HFF-Myc (cell line): Measurements from ENCODE around the gene DNM1.

Source experiments
- DNase-seq: peaks from one replicate; pipeline ENCODE4 v3.0.0-alpha.2; 2011; ENCODE audit warnings: low read depth; ENCODE audit errors: extremely low read depth
- H3K4me3 ChIP-seq: replicated peaks from 2 replicates; pipeline ENCODE4 v1.5.1; 2011; ENCODE audit warnings: low read depth, mild to moderate bottlenecking, control low read depth, low read length
- TF ChIP-seq, protein P1 (sequence below): IDR thresholded peaks from 2 replicates; pipeline ENCODE4 v1.5.1; 2012; ENCODE audit warnings: mild to moderate bottlenecking, low read depth, low read length, control low read depth; ENCODE audit errors: missing control alignments

DNM1 gene

DNA sequence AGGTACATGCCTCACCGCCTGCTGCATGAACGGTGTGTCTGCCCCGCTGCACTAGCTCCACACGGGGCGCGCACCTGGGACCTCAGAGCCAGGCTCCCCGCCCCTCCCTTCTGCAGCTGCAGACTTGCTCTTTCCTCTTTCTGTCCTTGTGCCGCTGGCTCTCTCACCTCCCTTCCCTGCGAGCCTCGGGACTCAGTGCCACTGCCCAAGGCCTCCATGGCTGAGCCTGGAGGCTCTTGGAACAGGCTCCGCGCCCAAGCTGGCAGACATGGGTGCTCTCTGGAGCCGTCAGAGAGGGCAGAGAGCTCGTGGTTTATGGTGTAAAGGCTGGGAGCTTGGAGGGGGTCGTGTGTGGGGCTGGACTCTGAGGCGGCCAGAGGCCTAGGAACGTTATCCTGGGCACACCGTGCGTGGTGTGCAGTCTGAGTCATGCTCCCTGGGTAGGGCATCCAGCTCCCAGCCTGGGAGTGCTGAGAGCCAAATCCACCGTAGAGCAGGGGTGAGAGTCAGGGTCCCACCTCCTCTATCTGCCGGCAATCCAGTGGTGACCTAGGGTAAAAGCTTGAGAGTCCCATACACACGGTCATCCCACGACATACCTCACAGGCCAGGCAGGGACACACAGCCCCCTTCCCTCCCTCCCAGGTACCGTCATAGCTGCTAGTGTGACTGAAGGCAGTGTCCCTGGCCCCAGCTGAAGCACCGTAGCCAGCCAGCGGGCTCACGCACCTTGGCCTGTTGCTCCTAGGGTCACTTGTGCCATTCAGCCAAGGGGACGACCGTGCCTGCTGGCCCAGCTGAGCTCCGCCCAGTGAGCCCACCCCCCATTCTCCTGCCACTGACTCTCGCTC lies 50.2 kb downstream of the DNM1 start:
- no peak for DNase-seq
- no peak overlapping the region for H3K4me3 ChIP-seq
- TF ChIP-seq, protein P1, sequence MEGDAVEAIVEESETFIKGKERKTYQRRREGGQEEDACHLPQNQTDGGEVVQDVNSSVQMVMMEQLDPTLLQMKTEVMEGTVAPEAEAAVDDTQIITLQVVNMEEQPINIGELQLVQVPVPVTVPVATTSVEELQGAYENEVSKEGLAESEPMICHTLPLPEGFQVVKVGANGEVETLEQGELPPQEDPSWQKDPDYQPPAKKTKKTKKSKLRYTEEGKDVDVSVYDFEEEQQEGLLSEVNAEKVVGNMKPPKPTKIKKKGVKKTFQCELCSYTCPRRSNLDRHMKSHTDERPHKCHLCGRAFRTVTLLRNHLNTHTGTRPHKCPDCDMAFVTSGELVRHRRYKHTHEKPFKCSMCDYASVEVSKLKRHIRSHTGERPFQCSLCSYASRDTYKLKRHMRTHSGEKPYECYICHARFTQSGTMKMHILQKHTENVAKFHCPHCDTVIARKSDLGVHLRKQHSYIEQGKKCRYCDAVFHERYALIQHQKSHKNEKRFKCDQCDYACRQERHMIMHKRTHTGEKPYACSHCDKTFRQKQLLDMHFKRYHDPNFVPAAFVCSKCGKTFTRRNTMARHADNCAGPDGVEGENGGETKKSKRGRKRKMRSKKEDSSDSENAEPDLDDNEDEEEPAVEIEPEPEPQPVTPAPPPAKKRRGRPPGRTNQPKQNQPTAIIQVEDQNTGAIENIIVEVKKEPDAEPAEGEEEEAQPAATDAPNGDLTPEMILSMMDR = no peak

DNA sequence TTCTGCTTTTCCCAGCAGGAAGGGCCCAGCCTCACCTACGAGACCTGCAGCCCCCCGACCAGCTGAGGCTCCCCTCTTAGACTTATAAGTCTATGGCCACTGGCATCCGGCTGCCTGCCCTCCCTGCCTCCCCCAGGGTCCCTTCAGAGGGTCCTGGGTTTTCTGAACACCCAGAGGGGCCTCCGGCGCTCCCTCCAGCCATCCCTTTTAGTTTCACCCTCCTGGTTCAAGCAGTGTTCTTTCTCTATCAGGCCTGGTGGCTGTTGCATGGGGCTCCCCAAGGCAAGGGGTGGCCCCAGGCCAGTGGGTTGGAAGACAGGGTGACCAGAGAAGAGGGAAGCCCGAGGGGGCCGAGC lies 50.8 kb downstream of the DNM1 start:
- H3K4me3 ChIP-seq = no peak overlapping the region
- TF ChIP-seq, protein P1 = no peak
- DNase-seq = no peak

DNA sequence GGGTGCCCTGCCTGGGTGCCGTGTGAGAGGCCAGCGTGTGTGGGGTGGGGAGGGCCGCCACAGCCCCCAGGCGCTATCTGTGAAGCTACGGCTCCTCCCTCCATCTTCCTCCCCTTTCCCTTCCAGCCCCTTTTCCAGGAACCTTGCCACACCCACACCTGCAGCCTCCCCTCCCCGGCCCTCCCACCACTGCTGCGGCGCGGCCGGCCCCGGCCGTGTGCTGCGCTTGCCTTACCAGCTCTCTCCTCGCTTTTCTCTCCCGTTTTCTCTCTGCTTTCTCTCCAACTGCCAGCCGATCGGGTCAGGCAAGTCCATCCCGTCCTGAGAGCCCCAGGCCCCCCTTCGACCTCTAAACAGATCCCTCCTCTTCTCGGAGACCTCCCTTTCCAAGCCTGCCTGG lies 51.2 kb downstream of the DNM1 start:
- no peak for DNase-seq
- TF ChIP-seq, protein P1 = no peak
- no peak overlapping the region for H3K4me3 ChIP-seq

DNA sequence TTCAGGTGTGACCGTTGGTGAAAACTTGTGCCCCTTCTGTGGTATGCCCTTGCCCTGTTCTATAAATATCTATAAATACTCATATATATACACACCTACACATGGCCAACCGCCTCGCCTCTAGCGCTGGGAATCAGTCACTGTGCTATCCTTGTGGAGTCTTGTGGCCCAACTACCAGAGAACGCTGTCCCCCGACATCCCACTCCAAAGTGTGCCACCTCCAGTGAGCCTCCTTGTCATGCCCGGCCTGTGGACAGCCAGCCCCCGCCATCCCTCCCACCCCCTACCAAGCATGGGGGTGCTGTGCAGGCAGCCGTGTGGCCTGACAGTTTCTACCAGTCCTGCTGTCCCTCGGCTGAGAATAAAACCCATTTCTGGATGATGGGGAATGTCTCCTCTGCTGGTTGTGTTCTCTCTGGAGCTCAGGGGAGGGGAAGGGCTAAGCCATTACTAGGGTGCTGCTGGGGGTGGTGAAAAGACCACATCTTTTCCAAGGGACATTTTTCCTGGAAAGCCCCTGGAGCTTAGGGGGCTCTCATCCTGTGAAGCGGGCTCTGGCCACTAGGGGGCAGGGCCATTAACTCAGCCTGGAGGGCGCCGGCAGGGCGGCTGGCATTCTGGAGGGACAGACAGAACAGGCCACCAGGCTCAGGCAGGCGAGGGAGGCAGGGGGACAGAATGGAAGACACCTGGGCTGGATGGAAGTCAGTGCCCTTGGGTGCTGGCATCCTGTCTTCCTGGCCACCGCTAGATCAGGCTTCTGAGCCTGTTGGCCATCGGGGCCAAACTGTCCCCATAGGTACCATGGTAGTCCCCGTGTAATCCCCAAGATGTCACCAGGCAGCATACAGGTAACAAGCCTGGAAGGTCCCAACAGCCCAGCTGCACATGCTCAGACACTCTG lies 51.9 kb downstream of the DNM1 start:
- no peak overlapping the region for H3K4me3 ChIP-seq
- TF ChIP-seq, protein P1 = peak; percentile 96
- no peak for DNase-seq

DNA sequence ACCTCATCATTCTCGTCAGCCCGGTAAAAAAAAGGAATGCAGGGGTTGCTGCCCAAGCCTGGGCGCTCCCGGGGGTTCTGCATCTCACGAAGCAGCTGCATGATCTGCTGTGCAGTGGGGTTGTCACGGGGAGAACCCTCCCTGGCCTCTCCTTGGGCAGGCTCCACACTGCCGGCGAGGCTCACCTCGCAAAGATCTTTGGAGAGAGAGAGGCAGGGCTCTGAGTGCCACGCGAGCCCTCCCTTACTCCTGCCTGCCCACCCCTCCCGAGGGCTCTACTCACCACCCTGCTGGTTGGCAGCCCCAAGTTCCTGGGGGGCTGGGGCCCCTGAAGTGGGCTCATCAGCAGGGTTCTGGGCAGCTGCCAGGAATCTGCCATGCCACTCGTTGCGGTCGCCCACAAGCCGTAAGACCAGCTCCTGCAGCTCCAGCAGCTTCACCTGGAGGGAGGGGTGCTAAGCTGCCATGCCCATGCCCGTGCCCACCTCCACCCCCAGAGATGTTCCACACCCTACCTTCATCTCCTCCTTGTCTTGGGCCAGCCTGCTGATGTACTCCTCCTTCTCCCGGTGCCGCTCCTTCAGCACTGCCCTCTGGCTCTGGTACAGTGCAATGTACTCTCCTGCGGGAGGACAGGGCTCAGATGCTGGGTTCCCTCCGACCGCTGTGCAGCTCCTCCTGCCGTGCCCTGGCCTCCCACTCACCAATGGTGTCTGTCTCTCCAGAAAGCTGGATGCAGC lies 54.1 kb downstream of the DNM1 start:
- TF ChIP-seq, protein P1 = no peak
- H3K4me3 ChIP-seq = no peak overlapping the region
- no peak for DNase-seq

DNA sequence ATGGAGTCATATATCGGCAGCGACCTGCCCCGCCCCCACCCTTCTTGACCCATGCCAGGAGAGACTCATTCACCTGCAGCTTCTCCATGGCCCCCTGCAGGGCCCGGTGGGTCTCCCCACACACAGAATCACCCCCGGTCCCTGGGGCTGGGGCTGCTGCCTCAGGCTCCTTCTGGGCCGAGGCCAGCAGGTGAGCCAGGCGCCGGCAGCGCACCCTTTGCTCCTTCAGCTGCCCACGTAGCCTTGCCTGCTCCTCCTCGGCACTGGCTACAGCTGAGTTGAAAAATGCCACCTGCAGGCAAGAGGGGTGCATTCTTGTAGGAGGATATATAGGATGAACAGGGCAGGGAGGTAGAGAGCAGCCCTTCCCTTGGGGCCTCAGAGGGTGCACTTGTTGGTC lies 54.7 kb downstream of the DNM1 start:
- no peak for DNase-seq
- TF ChIP-seq, protein P1 = no peak
- H3K4me3 ChIP-seq = no peak overlapping the region
